BLaER1 (cell line): ENCODE data around the gene M6PR.

ENCODE experiments used
- H3K27ac ChIP-seq: shearing (Covaris generic); formaldehyde crosslinking; 2 replicates; pipeline ENCODE4 v1.8.1; 2022
- H3K27me3 ChIP-seq: shearing (Covaris generic); formaldehyde crosslinking; 2 replicates; pipeline ENCODE4 v1.8.1; 2022
- H3K36me3 ChIP-seq: shearing (Covaris generic); formaldehyde crosslinking; 2 replicates; pipeline ENCODE4 v1.8.1; 2022
- H3K4me1 ChIP-seq: shearing (Covaris generic); formaldehyde crosslinking; 2 replicates; pipeline ENCODE4 v1.8.1; 2022
- H3K4me2 ChIP-seq: shearing (Covaris generic); formaldehyde crosslinking; 2 replicates; pipeline ENCODE4 v1.8.1; 2022
- H3K4me3 ChIP-seq: shearing (Covaris generic); formaldehyde crosslinking; 2 replicates; pipeline ENCODE4 v1.8.1; 2022
- H3K9ac ChIP-seq: shearing (Covaris generic); formaldehyde crosslinking; 2 replicates; pipeline ENCODE4 v1.8.1; 2022
- H3K9me3 ChIP-seq: shearing (Covaris generic); formaldehyde crosslinking; 2 replicates; pipeline ENCODE4 v1.8.1; 2022
- H4K20me1 ChIP-seq: shearing (Covaris generic); formaldehyde crosslinking; 2 replicates; pipeline ENCODE4 v1.8.1; 2022
- Cebpa-rat ChIP-seq: shearing (Covaris generic); IDR thresholded peaks from 2 replicates; pipeline ENCODE4 v1.8.1; 2022

The M6PR gene

GRCh38 chr12:8899830-8900229, 49.6 kb downstream of the M6PR start:
- H4K20me1 ChIP-seq = no peaks in the 10 kb centered on the region
- H3K4me3 ChIP-seq = no peak overlapping the region
- H3K4me1 ChIP-seq = peaks cover 5% of the 10 kb centered on the region; the same call in 1 of the 2 replicates
- no peak overlapping the region for H3K4me2 ChIP-seq
- no peak for TF ChIP-seq Cebpa-rat
- H3K9ac ChIP-seq = no peak overlapping the region
- no peaks in the 10 kb centered on the region for H3K27me3 ChIP-seq
- H3K27ac ChIP-seq = no peak overlapping the region
- H3K36me3 ChIP-seq = no peaks in the 10 kb centered on the region
- peaks cover 18% of the 10 kb centered on the region for H3K9me3 ChIP-seq

GRCh38 chr12:8897081-8897480, 52.4 kb downstream of the M6PR start:
- Histone ChIP-seq H3K4me1 (no peaks in the 10 kb centered on the region), H3K27me3 (no peaks in the 10 kb centered on the region), H3K9me3 (peaks cover 18% of the 10 kb centered on the region), H3K9ac (no peak overlapping the region), H4K20me1 (no peaks in the 10 kb centered on the region), H3K36me3 (no peaks in the 10 kb centered on the region), H3K27ac (no peak overlapping the region), H3K4me3 (no peak overlapping the region), H3K4me2 (no peak overlapping the region)
- TF ChIP-seq Cebpa-rat = no peak

GRCh38 chr12:8894986-8895385, 54.5 kb downstream of the M6PR start:
- Histone ChIP-seq H3K4me2 (no peak overlapping the region), H3K4me1 (no peaks in the 10 kb centered on the region), H3K4me3 (no peak overlapping the region), H3K36me3 (no peaks in the 10 kb centered on the region), H3K27ac (no peak overlapping the region), H4K20me1 (no peaks in the 10 kb centered on the region), H3K9ac (no peak overlapping the region), H3K27me3 (no peaks in the 10 kb centered on the region), H3K9me3 (0 out of 2 replicates have a peak, but pooled peaks cover 7% of the 10 kb centered on the region)
- TF ChIP-seq Cebpa-rat = no peak

GRCh38 chr12:8894378-8894777, 55.1 kb downstream of the M6PR start:
- H3K9me3 ChIP-seq = 0 out of 2 replicates have a peak, but pooled peaks cover 7% of the 10 kb centered on the region
- H4K20me1 ChIP-seq = no peaks in the 10 kb centered on the region
- TF ChIP-seq Cebpa-rat = no peak
- H3K36me3 ChIP-seq = no peaks in the 10 kb centered on the region
- no peaks in the 10 kb centered on the region for H3K27me3 ChIP-seq
- no peak overlapping the region for H3K4me2 ChIP-seq
- no peaks in the 10 kb centered on the region for H3K4me1 ChIP-seq
- H3K4me3 ChIP-seq = no peak overlapping the region
- H3K9ac ChIP-seq = no peak overlapping the region
- H3K27ac ChIP-seq = no peak overlapping the region

GRCh38 chr12:8891976-8892375, 57.5 kb downstream of the M6PR start:
- no peaks in the 10 kb centered on the region for H3K36me3 ChIP-seq
- no peak overlapping the region for H3K27ac ChIP-seq
- H3K9ac ChIP-seq = no peak overlapping the region
- H3K4me1 ChIP-seq = no peaks in the 10 kb centered on the region
- no peaks in the 10 kb centered on the region for H4K20me1 ChIP-seq
- H3K4me2 ChIP-seq = no peak overlapping the region
- no peaks in the 10 kb centered on the region for H3K27me3 ChIP-seq
- no peak overlapping the region for H3K4me3 ChIP-seq
- no peak for TF ChIP-seq Cebpa-rat
- peaks cover 16% of the 10 kb centered on the region; the same call in 1 of the 2 replicates for H3K9me3 ChIP-seq
